VCaP (cell line): ENCODE data around the gene PRRT3.

Experiments
- H3K27ac ChIP-seq: fragments of 450-650 bp; 2 replicates; pipeline ENCODE4 v1.5.1; 2017
- TF ChIP-seq, protein P1 (sequence below): fragments of 450-650 bp; conservative IDR thresholded peaks from 2 replicates; pipeline ENCODE4 v1.5.1; 2017; ENCODE audit warnings: mild to moderate bottlenecking, moderate library complexity

PRRT3 gene

GRCh38 chr3:9938966-9939365 lies 13.2 kb downstream of the PRRT3 start:
- H3K27ac ChIP-seq = no peak overlapping the region
- TF ChIP-seq, protein P1, sequence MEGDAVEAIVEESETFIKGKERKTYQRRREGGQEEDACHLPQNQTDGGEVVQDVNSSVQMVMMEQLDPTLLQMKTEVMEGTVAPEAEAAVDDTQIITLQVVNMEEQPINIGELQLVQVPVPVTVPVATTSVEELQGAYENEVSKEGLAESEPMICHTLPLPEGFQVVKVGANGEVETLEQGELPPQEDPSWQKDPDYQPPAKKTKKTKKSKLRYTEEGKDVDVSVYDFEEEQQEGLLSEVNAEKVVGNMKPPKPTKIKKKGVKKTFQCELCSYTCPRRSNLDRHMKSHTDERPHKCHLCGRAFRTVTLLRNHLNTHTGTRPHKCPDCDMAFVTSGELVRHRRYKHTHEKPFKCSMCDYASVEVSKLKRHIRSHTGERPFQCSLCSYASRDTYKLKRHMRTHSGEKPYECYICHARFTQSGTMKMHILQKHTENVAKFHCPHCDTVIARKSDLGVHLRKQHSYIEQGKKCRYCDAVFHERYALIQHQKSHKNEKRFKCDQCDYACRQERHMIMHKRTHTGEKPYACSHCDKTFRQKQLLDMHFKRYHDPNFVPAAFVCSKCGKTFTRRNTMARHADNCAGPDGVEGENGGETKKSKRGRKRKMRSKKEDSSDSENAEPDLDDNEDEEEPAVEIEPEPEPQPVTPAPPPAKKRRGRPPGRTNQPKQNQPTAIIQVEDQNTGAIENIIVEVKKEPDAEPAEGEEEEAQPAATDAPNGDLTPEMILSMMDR = no peak

DNA sequence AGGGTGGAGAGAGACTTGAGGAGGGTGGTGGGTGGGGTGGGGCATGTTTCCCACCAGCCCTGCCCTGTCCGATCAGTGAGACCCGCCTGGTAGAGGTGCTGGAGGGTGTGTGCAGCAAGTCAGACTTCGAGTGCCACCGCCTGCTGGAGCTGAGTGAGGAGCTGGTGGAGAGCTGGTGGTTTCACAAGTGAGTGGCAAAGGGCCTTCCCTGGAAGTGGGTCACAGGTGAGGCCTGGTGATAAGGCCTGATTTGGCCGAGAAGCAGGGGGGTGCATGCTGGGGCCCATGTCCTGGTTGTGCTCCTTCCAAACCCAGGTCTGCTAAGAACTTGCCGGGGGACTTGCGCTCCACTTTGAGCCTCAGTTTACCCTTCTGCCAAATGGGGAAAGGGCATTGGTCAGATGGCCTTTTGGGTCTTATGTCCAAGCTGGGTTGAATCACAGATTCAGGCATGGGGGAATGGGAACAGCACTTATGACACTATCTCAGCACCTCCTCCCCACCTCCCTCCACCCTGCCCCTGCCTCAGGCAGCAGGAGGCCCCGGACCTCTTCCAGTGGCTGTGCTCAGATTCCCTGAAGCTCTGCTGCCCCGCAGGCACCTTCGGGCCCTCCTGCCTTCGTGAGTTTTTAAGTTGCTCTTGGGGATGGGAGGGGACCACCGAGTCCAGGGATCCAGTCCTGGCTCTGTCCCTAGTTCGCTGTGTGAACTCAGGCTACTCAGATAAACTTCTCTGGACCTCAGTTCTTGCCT lies 14.5 kb downstream of the PRRT3 start:
- TF ChIP-seq, protein P1 = no peak

GRCh38 chr3:9935966-9936510 lies 16.2 kb downstream of the PRRT3 start:
- TF ChIP-seq, protein P1 = no peak

More for the DNA sequence above, 14.5 kb downstream of the PRRT3 start:
- no peak overlapping the region for H3K27ac ChIP-seq

GRCh38 chr3:9934993-9935392 lies 17.2 kb downstream of the PRRT3 start:
- peak overlapping the region; percentile 99; the same call in 1 of the 2 replicates for H3K27ac ChIP-seq
- TF ChIP-seq, protein P1 = no peak

More at GRCh38 chr3:9935966-9936510, 16.2 kb downstream of the PRRT3 start:
- no peak overlapping the region; the same call in 1 of the 2 replicates for H3K27ac ChIP-seq

DNA sequence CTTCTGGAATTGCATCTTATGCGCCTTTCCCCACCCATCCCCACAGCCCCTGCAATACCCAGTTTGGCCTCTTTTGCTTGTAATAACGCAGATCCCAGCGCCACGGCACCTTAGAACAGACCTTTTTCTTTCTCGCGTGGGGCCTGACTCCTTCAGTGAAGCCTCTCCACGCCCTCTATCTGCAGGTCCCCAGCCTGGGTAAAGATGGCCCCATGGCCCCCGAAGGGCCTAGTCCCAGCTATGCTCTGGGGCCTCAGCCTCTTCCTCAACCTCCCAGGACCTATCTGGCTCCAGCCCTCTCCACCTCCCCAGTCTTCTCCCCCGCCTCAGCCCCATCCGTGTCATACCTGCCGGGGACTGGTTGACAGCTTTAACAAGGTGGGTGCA lies 18.0 kb downstream of the PRRT3 start:
- TF ChIP-seq, protein P1 = peak; percentile 35
- H3K27ac ChIP-seq = peak overlapping the region; percentile 99

- TF ChIP-seq, protein P1 = no peak
- H3K27ac ChIP-seq = peak within 1 kb of the TSS; percentile 99
Observed at GRCh38 chr3:9933561-9934234, 18.5 kb downstream of the PRRT3 start, which contains the start of gene CRELD1. Gene CRELD1, plus strand, starts transcription at chr3:9933834. Its CDS starts 605 bp downstream, at chr3:9934439.
